HCT116 (cell line): ENCODE results near the gene GNG7.

Source experiments
- CBX3 ChIP-seq: IDR thresholded peaks from 2 replicates; pipeline ENCODE4 v1.6.1; 2012; ENCODE audit warnings: low read depth
- CTCF ChIP-seq, 3 experiments: fragments of 200-600 bp in 1 of 3; sonication (generic) in 1 of 3; IDR thresholded peaks in 2 of 3; conservative IDR thresholded peaks in 1 of 3; 2 replicates each; pipeline ENCODE4 v1.5.1; 2012 to 2017; ENCODE audit warnings: low read depth in 2 of 3, low read length in 2 of 3, antibody characterized with exemption in 1 of 3, borderline replicate concordance in 1 of 3, control low read depth in 1 of 3, mild to moderate bottlenecking in 1 of 3, mixed read lengths in 1 of 3, mixed run types in 1 of 3, moderate library complexity in 1 of 3; ENCODE audit not compliant: insufficient read depth in 1 of 3
- EGR1 ChIP-seq: IDR thresholded peaks from 2 replicates; pipeline ENCODE4 v1.6.1; 2012; ENCODE audit warnings: low read depth
- EZH2 ChIP-seq: fragments of 200-600 bp; sonication (generic); IDR thresholded peaks from 2 replicates; pipeline ENCODE4 v1.6.1; 2017; ENCODE audit warnings: antibody characterized with exemption, mixed run types
- EZH2phosphoT487 ChIP-seq: fragments of 200-600 bp; IDR thresholded peaks from 2 replicates; pipeline ENCODE4 v1.6.1; 2018; ENCODE audit warnings: antibody characterized with exemption, borderline replicate concordance
- FOSL1 ChIP-seq: IDR thresholded peaks from 2 replicates; pipeline ENCODE4 v1.6.1; 2012; ENCODE audit warnings: low read depth
- JUND ChIP-seq: IDR thresholded peaks from 2 replicates; pipeline ENCODE4 v1.6.1; 2012
- POLR2A ChIP-seq: IDR thresholded peaks from 2 replicates; pipeline ENCODE4 v1.7.0; 2011; ENCODE audit warnings: borderline replicate concordance; ENCODE audit not compliant: insufficient read depth, insufficient read length; ENCODE audit errors: extremely low read depth
- POLR2AphosphoS5 ChIP-seq: IDR thresholded peaks from 2 replicates; pipeline ENCODE4 v1.6.1; 2011; ENCODE audit warnings: mild to moderate bottlenecking, low read depth, low read length, moderate library complexity
- RAD21 ChIP-seq: IDR thresholded peaks from 2 replicates; pipeline ENCODE4 v1.6.1; 2012; ENCODE audit warnings: low read depth, mild to moderate bottlenecking
- REST ChIP-seq: IDR thresholded peaks from 2 replicates; pipeline ENCODE4 v1.6.1; 2012; ENCODE audit warnings: low read depth
- ZFX ChIP-seq: fragments of 450-650 bp; IDR thresholded peaks from 2 replicates; pipeline ENCODE4 v1.6.1; 2017

GRCh38 chr19:2575734-2576481, 126.6 kb downstream of the GNG7 start:
- no peak for TF ChIP-seq EZH2phosphoT487
- TF ChIP-seq POLR2A: no peak
- TF ChIP-seq CTCF (IDR thresholded peaks at IDR 0.05 in 2 of 3, conservative IDR thresholded peaks at IDR 0.05 in 1 of 3; ENCODE audit: borderline replicate concordance in 1 of 3, insufficient read depth in 1 of 3, low read depth in 2 of 3, low read length in 2 of 3): no peak
- no peak for TF ChIP-seq FOSL1
- TF ChIP-seq POLR2AphosphoS5: no peak
- no peak for TF ChIP-seq ZFX
- TF ChIP-seq EZH2: no peak
- TF ChIP-seq RAD21: no peak
- TF ChIP-seq JUND: no peak
- no peak for TF ChIP-seq CBX3
- no peak for TF ChIP-seq EGR1
- TF ChIP-seq REST: no peak
